ENCODE results near the gene LPAR1. TPM values are rescaled to one million over a fixed set of nuclear protein-coding genes. Genes with fewer than 3 reads are reported as not detected.
A peak's percentile ranks its signal among the peaks of the same experiment; 100 is the strongest.

LPAR1 gene
- total and polyA plus RNA-seq, 10 of the 15 experiments (the other 5 are each of a cell fraction or from before 2014, with no cell fraction given): 3.3 to 12.9 (median 8.4) TPM

DNA sequence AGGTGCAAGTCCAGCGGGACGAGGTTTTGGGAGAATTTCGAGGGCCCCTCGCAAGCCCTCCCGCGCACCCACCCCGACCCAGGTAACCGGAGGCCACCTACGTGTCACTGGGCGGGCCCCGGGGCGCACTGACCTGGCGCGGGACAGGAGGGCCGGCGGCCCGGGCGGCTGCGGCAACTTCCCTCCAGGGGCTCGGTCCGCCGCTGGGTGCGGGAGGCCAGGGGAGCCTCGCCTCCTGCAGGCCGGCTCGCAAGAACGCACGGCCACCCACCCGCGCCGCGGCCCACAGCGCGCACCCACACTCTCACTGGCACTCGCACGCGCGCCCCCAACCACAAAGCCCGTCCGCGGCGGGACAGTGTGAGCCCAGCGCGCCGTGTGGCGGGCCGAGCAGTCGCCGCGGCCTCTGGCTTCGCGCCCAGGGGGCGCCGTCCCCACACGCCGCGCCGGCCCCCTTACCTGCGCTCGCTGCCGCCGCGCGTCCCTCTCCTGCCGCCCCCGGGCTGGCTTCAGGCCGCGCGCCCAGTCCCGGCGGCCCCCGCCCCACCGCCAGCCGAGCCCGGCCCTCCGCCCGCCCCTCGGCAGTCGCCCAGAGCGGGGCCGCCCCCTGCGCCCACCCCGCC is 451 bp downstream of the LPAR1 start (continued):
- TF ChIP-seq TBL1XR1 (IDR thresholded peaks at IDR 0.05; ENCODE audit: low read depth, low read length): no peak
- no peak for TF ChIP-seq ZNF384 (IDR thresholded peaks at IDR 0.05; ENCODE audit: borderline replicate concordance, low read depth, low read length)
- TF ChIP-seq SPI1 (IDR thresholded peaks at IDR 0.05; ENCODE audit: borderline replicate concordance, insufficient read depth, low read depth, low read length): no peak
- TF ChIP-seq CEBPB (IDR thresholded peaks at IDR 0.05; ENCODE audit: borderline replicate concordance in 1 of 2, low read depth in 2 of 2, low read length in 2 of 2): no peak
- TF ChIP-seq RCOR1 (conservative IDR thresholded peaks at IDR 0.05; ENCODE audit: low read depth, low read length): no peak
- TF ChIP-seq, protein P1, sequence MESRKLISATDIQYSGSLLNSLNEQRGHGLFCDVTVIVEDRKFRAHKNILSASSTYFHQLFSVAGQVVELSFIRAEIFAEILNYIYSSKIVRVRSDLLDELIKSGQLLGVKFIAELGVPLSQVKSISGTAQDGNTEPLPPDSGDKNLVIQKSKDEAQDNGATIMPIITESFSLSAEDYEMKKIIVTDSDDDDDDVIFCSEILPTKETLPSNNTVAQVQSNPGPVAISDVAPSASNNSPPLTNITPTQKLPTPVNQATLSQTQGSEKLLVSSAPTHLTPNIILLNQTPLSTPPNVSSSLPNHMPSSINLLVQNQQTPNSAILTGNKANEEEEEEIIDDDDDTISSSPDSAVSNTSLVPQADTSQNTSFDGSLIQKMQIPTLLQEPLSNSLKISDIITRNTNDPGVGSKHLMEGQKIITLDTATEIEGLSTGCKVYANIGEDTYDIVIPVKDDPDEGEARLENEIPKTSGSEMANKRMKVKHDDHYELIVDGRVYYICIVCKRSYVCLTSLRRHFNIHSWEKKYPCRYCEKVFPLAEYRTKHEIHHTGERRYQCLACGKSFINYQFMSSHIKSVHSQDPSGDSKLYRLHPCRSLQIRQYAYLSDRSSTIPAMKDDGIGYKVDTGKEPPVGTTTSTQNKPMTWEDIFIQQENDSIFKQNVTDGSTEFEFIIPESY (IDR thresholded peaks at IDR 0.05): no peak
- TF ChIP-seq CHD1 (IDR thresholded peaks at IDR 0.05; ENCODE audit: low read depth, low read length): no peak; the same call in 1 of the 2 replicates
- peak; percentile 85 for TF ChIP-seq IKZF1 (conservative IDR thresholded peaks at IDR 0.05)
- peak; percentile 51 for TF ChIP-seq SUZ12 (IDR thresholded peaks at IDR 0.05; ENCODE audit: unreplicated experiment)
- no peak for TF ChIP-seq CREM (IDR thresholded peaks at IDR 0.05; ENCODE audit: low read depth)
- TF ChIP-seq SMARCA5 (IDR thresholded peaks at IDR 0.05): peak; percentile 98
- TF ChIP-seq, protein P2, sequence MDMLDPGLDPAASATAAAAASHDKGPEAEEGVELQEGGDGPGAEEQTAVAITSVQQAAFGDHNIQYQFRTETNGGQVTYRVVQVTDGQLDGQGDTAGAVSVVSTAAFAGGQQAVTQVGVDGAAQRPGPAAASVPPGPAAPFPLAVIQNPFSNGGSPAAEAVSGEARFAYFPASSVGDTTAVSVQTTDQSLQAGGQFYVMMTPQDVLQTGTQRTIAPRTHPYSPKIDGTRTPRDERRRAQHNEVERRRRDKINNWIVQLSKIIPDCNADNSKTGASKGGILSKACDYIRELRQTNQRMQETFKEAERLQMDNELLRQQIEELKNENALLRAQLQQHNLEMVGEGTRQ (IDR thresholded peaks at IDR 0.05; ENCODE audit: borderline replicate concordance, low read depth, low read length): no peak
- no peak for TF ChIP-seq RAD51 (IDR thresholded peaks at IDR 0.05)
- TF ChIP-seq JUNB (IDR thresholded peaks at IDR 0.05): no peak
- no peak for TF ChIP-seq GABPA (IDR thresholded peaks at IDR 0.05; ENCODE audit: low read depth)
- TF ChIP-seq, protein P3, sequence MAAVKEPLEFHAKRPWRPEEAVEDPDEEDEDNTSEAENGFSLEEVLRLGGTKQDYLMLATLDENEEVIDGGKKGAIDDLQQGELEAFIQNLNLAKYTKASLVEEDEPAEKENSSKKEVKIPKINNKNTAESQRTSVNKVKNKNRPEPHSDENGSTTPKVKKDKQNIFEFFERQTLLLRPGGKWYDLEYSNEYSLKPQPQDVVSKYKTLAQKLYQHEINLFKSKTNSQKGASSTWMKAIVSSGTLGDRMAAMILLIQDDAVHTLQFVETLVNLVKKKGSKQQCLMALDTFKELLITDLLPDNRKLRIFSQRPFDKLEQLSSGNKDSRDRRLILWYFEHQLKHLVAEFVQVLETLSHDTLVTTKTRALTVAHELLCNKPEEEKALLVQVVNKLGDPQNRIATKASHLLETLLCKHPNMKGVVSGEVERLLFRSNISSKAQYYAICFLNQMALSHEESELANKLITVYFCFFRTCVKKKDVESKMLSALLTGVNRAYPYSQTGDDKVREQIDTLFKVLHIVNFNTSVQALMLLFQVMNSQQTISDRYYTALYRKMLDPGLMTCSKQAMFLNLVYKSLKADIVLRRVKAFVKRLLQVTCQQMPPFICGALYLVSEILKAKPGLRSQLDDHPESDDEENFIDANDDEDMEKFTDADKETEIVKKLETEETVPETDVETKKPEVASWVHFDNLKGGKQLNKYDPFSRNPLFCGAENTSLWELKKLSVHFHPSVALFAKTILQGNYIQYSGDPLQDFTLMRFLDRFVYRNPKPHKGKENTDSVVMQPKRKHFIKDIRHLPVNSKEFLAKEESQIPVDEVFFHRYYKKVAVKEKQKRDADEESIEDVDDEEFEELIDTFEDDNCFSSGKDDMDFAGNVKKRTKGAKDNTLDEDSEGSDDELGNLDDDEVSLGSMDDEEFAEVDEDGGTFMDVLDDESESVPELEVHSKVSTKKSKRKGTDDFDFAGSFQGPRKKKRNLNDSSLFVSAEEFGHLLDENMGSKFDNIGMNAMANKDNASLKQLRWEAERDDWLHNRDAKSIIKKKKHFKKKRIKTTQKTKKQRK (IDR thresholded peaks at IDR 0.05; ENCODE audit: low read depth, low read length): no peak
- TF ChIP-seq YY1 (IDR thresholded peaks at IDR 0.05; ENCODE audit: low read depth, low read length): no peak
- no peak for TF ChIP-seq CBFB (IDR thresholded peaks at IDR 0.05; ENCODE audit: low read depth)
- TF ChIP-seq, protein P4, sequence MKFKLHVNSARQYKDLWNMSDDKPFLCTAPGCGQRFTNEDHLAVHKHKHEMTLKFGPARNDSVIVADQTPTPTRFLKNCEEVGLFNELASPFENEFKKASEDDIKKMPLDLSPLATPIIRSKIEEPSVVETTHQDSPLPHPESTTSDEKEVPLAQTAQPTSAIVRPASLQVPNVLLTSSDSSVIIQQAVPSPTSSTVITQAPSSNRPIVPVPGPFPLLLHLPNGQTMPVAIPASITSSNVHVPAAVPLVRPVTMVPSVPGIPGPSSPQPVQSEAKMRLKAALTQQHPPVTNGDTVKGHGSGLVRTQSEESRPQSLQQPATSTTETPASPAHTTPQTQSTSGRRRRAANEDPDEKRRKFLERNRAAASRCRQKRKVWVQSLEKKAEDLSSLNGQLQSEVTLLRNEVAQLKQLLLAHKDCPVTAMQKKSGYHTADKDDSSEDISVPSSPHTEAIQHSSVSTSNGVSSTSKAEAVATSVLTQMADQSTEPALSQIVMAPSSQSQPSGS (IDR thresholded peaks at IDR 0.05; ENCODE audit: low read length): no peak
- TF ChIP-seq FOXM1 (IDR thresholded peaks at IDR 0.05; ENCODE audit: low read depth, low read length): no peak
- TF ChIP-seq WRNIP1 (IDR thresholded peaks at IDR 0.05; ENCODE audit: borderline replicate concordance, low read depth, low read length): no peak
- TF ChIP-seq STAT1 (conservative IDR thresholded peaks at IDR 0.05): no peak
- no peak for TF ChIP-seq SUPT20H (IDR thresholded peaks at IDR 0.05; ENCODE audit: borderline replicate concordance, control insufficient read depth, low read depth, low read length)
- no peak for TF ChIP-seq SREBF1 (IDR thresholded peaks at IDR 0.05; ENCODE audit: low read length)
- no peak for TF ChIP-seq TCF7 (IDR thresholded peaks at IDR 0.05; ENCODE audit: borderline replicate concordance)

Data from GM12878 (cell line).